Cardiac septum (tissue), 1 donor: ENCODE measurements around the gene ATOH1. TPM values are rescaled to one million over a fixed set of nuclear protein-coding genes. Genes with fewer than 3 reads are reported as not detected.

ENCODE experiments used
- DNase-seq: peaks from one replicate; pipeline ENCODE4 v3.0.0-alpha.2; 2020; ENCODE audit warnings: low spot score
- intact Hi-C: fragments of 100-400 bp; cut with DNase I; formaldehyde crosslinking; loops from one replicate; pipeline ENCODE4 v1.14.0; 2022
- total RNA-seq: library from RNA; stranded (reverse); fragmentation: NEBNext Ultra II Directional; extraction: Animal tissue kit (Norgen Biotek cat#: 25700); gene quantifications from one replicate; pipeline ENCODE4 v1.2.1, GENCODE V29; 2021
- donor health status: DM: no; HTN: no; CAD: no.

The ATOH1 gene
- total RNA-seq, 1 donor from 2014 or later, result not detected

DNA sequence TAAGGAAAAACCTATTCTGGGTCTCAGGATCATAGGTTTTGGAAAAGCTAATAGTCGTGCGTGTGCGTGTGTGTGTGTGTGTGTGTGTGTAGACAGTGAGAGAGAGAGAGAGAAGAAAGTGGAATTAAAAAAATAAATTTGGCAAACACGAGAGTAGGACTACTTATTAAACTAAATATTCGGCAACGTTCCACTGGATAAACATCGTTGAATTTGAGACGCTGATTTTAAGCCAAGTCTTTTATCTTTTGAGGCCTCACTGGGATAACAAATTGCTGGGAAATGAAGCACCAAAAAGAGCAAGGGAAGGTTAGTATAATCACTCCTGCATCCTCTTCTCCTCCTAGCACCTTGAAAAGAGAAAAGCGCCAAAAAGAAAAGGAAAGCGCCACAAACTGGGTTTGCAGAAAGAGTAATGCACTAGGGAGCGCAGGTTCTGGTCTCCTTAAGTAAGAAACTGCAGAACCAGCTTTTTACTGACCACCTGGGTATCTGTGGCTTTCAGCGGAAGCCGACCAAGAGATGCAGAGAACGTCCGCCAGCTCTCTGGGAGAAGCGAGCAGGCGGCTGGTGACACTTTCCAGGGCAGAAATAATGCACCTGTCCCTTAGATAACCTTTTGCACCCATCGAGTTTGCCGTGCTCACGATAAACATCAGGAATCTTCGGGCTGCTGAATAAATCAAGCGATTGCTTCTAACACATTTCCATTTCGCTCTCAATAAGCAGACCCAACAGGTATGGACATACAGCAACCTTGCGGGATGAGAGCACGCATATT lies 3.4 kb downstream of the ATOH1 start:
- intact Hi-C loops, result no loop called here

DNA sequence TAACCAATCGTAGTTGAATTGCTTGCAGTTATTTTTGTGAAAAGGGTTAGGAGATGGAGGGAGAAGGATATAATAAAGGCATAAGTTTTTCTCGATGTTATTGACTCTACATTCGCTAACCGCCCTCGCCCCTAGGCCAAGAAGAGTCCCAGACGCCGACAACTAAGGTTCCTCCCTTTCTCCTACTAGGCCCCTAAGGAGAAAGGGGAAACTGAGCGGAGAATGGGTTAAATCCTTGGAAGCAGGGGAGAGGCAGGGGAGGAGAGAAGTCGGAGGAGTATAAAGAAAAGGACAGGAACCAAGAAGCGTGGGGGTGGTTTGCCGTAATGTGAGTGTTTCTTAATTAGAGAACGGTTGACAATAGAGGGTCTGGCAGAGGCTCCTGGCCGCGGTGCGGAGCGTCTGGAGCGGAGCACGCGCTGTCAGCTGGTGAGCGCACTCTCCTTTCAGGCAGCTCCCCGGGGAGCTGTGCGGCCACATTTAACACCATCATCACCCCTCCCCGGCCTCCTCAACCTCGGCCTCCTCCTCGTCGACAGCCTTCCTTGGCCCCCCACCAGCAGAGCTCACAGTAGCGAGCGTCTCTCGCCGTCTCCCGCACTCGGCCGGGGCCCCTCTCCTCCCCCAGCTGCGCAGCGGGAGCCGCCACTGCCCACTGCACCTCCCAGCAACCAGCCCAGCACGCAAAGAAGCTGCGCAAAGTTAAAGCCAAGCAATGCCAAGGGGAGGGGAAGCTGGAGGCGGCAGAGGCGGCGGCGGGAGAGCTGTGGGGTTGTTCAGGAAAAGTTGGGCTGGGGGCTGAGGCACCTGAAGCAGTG lies 5.9 kb downstream of the ATOH1 start:
- DNase-seq, result no peak
- intact Hi-C loops, result no loop called here

More for the DNA sequence above, 3.4 kb downstream of the ATOH1 start:
- no peak for DNase-seq

DNA sequence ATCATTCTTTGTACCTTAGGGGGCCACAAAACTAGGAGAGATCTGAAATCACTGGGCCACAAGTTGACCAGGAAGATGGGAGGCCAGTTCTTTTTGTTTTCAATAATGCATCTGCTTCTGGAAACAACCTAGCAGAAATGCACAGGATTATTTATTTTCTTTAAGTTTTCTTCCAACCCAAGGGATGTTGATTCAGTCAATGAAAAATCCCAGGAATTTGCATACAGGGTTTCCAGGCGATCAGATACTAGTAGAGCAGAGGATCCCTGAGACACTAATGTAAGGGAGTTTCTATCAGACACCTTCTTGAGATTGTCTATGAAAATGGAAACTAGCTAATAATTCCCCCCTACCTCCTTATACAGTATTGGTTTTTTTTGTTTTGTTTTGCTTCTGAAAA lies 7.4 kb downstream of the ATOH1 start:
- intact Hi-C loops, result no loop called here
- DNase-seq, result no peak

DNA sequence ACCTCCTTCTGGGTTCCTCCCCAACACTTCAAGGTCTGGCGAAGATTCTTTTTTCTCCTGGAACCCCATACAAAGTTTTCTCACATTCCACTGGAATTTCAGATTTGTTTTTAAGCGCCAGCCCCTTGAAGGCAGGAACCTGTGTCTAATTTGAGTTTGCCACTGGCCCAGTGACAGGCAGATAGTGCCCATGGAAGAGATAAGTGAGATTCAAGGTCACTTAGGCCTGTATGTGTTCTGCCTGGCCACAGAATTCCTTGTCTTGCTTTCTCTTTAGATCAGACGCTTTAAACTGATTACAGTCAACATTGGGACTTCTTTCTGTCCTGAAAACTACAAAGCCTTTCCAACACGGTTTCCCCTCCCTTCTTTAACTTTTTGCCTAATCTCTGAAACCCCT lies 11.2 kb downstream of the ATOH1 start:
- intact Hi-C loops, result no loop called here
- no peak for DNase-seq

DNA sequence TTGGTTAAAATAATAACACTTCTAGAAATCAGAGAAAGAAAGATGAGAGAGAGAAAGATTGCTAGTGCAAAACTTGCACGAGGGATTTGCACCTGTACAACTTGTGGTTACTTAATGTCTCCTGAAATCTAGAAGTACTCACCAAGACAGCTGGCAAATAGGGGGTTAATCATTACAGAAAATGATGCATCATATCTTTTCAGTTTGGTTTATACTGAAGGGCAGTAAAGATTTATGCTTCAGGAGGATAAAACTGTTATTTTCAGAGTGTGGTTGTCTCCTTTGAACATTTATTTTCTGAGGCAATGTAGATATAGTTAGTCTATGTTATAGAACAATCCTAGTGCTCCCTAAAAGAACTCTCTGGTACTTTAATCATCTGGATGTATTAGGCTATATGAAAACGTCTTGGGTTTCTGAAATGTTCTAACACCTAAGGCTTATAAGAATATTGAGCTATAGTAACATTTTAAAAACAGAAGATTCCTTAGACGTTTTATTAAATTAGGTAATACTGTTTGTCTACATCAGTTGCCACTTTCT lies 13.3 kb downstream of the ATOH1 start:
- no peak for DNase-seq
- intact Hi-C loops, result no loop called here

DNA sequence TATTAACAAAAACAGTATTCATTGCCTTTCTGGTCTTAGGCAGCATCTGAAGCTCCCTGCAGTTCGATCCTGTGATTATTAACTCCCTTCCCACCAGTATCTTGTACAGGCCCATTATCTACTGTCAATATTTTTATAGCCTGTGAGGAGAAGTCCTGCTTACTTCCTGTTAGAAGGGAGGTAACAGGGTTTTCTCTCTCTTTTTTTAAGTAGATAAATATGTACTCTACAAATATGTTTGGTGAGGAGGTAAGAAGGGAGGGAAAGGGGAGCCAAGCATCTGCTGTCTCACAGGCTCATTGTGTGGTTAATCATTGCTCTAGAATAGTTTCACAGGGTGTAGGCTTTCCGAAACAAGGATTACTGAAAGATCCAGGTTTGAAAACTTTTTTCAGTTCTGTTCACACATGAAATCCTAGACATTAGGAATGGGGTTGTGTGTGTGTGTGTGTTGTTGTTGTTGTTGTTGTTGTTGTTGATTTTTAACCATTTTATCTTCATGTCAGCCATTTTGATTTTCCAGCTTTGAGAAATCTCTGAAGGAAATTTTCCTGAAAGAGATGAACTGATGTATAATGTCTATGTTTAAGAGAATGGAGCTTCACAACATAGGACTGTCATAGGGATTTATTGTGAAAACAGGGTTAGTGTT lies 14.2 kb downstream of the ATOH1 start:
- intact Hi-C loops, result no loop called here
- DNase-seq, result no peak

DNA sequence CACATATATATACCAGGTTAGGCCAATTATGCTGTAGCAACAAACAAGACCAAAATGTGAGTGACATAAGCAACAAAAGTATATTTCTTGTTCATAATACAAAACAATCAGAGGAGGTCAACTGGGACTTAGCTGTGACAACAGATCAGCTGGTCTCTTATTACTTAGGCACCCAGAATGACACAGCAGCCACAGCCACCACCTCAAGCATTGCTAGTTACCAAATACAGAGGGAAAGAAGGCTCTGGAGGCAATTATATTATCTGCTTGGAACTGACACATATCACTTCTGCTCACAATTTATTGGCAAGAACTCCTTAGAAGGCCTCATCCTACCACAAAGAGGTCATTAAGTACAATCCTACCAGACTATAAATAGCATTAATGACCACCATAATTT lies 15.2 kb downstream of the ATOH1 start:
- DNase-seq, result no peak
- intact Hi-C loops, result no loop called here

DNA sequence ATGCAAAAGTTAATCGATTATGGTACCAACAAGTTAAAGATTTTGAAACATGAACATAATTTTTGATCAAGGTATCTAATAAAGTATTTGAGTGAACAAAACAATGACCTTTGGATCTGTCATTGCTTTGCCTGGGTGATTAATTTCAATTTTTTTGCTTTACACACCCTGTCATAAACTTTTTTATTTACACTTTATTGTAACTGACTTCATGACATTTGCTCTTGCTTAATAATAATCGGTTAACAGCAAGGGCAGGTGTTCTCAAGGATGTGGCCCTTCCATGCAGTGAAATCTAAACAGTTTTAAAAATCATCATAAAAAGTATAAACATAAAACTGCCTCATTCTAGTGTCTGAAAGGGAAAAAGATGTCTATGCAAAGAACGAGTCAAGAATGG lies 24.1 kb downstream of the ATOH1 start:
- no peak for DNase-seq
- intact Hi-C loops, result no loop called here

DNA sequence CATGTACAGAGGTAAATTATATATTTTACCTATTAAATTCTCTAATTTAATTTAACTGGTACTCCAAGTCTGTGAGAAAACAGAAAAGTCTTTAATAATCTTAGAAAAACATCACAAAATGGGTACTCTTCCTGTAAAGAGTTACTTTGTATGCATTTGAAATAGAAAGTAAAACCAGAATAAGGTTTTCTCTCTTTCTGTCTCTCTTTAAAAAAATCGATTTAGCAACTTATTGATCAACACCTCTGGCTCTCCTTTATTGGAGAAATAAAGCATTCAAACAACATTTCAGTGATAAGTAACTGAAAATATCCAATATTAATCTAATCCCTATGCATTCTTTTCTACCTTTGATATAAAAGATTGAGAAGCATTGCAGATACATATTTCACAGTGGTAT lies 27.4 kb downstream of the ATOH1 start:
- intact Hi-C loops, result no loop called here

DNA sequence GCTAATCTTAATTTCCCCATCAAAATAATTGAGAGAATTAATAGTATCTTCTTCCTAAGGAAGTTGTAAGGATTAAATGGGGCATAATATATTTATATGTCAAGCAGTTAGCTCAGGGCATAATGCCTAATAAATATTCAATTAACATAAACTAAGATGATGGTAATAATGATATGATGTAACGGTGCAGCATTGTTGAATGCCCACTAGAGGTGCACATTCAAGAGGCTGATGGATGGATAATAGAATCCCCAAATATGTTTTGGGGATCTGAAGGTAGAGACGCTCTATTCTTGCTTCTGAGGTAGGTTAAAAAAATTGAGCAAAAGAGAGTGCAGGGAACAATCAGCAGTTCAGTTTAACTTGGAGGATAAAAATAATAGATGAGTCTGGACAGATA lies 37.1 kb downstream of the ATOH1 start:
- DNase-seq, result no peak
- intact Hi-C loops, result no loop called here

More for the DNA sequence above, 27.4 kb downstream of the ATOH1 start:
- DNase-seq, result no peak

DNA sequence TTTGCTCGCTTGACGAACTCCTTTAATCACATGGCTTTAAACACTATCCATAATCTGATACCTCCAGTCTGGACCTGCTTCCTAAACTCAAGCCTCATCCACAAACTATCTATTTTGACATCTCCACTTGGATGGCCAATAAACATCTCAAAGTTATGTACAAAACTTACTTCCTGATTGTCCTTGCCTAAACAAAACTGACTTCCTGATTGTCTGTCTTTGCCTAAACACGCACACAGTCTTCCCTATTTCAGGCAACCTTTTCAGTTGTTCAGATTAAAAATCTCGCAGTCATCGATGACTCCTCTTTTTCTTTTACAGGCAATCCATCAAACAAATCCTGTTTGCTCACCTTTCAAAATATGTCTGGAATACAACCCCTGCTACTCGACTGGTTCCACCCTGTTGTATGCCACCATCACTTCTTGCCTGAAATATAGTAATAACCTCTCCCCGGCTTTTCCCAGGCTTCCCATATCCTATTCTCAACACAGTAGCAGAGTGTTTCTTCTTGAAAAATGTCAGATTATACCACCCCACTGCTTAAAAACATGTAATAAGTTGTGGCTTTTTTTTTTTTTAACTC lies 39.0 kb downstream of the ATOH1 start:
- DNase-seq, result no peak

DNA sequence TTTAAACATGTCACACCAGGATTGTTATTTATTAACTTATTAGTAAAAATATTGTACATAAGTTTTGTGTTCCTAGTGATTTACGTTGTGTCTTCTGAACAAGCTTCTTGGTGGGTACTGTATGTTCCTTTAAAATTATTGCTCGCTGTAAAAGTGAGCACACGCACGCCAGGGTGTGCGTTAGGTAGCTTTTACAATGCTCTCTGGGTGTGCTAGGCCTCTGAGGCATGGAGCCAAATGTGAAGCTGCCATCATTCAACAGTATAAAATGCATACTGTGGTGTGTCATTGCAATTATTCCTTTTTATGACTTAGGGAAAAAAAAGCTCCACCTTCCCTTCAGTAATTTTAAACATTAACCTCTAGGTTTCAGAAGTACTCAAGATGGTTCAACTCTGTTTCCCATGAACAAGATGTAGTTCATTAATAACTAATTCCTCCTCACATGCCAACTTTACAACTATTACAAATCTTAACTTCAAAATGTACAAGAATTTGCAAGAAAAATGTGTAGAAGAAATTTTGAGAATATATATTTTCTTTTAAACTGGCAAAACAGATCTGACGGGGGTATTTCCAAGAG lies 42.4 kb downstream of the ATOH1 start:
- intact Hi-C loops, result no loop called here
- no peak for DNase-seq

More for the DNA sequence above, 39.0 kb downstream of the ATOH1 start:
- intact Hi-C loops, result no loop called here

DNA sequence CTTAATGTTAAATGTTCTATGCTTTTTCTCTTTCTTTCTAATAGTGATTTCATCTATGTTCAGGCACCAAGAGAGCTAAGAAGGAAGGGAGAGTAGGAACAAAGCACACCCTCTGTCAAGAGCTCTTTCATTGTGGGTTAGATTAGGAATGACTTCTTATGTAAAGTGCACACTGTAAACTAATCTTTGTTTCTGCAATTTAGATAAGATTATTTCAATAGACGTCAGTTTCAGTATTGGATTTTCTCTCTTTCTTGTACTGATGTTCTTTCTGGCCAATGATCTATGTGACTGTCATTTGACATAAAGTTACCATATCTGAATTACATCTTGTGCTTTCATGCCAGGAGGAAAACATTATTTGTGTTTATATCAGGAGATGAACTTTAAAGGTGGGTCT lies 48.2 kb downstream of the ATOH1 start:
- intact Hi-C loops, result no loop called here
- DNase-seq, result no peak

DNA sequence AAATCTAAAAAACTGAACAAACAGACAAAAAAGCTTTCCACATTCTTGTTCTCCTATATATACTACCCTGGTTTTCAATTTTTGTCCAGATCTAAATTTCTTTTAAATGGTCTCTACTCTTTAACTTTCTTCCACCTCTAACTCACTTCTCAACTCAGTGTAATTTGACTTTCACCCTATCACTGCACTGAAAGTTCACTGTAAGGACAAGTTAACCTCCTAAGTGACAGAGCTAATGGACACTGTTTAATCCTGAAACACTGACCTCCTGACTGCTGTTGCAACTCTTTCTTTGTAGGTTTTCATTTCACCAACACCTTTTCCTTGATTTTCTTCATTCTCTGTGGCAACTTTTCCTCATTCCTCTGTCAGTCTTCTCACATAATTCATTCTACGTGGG lies 50.0 kb downstream of the ATOH1 start:
- DNase-seq, result no peak
- intact Hi-C loops, result no loop called here

DNA sequence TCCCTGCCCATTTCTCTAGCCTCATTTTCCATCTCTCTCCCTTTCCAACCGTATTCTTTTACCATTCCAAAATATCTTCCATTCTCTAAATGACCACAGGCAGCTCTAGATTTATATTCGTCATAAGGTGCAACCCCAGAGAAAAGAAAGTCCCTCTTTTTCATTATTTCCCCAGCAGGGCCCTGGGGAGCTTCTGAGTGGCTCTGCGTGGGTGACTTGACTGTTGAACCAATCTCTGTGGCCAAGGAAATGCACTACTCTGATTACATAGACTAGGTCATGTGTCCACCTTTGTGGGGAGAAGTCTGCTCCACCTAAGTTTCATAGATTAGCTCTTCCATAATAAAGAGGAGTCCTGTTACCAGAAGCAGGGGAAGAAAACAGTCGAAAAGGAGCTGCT lies 51.4 kb downstream of the ATOH1 start:
- no peak for DNase-seq
- intact Hi-C loops, result no loop called here
